KBM-7 (cell line): ENCODE measurements around the gene AR.

Source experiments
- DNase-seq: peaks from one replicate; pipeline ENCODE4 v3.0.0-alpha.2; 2015
- in situ Hi-C: fragments of 300-500 bp; cut with MboI; formaldehyde crosslinking; loops from 2 replicates; pipeline ENCODE4 v1.14.3; 2020; ENCODE audit warnings: low sequenced_read_pairs, low pct_unique_long_range_greater_than_20kb, mixed read lengths

Gene AR

DNA sequence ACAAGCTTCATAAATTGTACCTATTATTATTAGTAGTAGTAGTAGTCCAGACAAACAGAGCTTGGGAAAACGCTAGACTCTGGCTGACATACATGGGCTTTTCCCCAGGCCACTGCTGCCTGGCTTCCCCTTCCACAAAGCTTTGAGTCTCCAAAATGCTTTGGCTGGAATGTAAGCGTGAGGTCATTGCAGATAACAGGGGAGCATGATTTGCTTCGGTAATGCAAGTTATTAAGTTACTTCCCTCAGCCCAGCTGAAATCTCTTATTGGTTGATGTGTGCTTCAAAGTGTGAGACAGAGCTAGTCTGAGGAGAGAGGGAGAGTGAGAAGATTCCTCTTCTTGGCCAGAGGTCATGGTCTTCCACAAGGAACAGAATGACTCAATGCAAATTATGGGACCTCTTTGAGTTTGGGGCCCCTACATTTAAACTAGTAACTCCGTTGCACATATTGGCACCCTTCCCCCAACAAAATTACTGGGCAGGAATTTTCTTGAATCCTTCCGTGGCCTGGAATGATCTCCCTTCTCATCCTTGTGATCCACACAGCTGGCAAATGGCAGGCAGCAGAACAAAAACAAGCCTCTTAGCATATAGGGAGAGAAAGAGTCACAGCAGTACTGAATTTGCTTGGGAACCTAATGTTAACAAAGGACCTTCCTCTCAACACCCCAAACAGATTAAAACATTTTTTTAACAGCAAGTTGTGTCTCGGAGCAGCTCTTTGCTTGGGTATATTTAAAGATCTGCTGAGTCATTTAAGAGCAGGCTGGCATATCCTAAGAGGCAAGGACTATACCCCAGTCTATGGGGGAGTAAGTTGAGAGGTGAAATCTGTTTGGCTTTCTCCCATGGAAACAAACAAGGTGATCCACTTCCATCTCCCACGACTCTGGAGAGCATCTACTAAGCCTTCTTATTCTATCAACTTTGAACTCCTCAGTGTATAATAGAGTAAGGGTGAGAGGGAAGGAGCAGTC lies 19.9 kb downstream of the AR start:
- DNase-seq: peak; percentile 12
- in situ Hi-C loops: no loop called here

DNA sequence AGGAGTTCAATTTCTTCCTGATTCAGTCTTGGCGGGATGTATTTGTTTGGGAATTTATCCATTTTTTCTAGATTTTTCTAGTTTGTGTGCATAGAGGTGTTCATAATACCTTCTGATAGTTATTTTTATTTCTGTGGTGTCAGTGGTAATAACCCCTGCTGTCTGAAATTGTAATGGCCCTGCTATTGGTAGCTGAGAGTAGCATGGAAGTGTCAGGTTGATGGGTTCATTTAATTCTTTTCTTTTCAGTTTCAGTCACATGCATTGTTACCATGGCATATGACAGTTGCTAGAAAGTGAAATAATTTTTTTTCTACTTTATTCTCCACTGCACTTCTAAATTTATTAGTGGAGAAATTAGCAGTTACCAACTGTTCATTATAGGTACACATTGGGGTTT lies 20.7 kb downstream of the AR start:
- DNase-seq: no peak
- in situ Hi-C loops: no loop called here

DNA sequence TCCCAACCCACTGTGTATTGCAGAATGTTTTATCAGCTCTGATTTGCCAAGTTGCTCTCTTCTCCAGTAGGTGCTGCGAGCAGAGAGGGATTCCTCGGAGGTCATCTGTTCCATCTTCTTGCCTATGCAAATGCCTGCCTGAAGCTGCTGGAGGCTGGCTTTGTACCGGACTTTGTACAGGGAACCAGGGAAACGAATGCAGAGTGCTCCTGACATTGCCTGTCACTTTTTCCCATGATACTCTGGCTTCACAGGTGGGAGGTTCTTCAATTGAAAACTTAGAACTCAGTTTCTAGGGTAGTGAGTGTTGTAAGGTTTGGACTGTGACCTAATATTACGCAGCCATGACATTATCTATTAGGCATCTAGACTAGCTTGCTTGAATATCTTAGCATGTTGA lies 24.9 kb downstream of the AR start:
- no peak for DNase-seq
- in situ Hi-C loops: no loop called here

DNA sequence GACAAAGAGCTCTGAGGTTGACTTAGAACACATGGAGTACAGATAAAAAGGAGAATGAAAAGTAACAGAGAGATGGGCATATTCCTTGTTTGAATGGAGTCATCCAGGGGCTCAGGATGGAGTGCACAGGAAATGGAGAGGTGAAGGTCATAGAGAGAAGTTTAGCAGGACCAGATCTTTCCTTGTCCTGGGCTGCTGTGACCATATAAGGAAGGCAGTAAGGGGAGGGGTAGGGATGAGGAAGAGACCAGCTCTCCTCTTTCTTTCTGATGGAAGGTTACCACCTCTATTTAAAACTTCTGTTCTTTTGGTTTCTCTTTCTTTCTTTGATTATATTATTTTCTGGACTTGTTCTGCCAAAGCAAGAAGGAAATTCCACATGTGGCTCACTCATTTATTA lies 27.0 kb downstream of the AR start:
- in situ Hi-C loops: no loop called here
- no peak for DNase-seq

GRCh38 chrX:67574696-67575095 lies 30.9 kb downstream of the AR start:
- in situ Hi-C loops: no loop called here
- DNase-seq: no peak

DNA sequence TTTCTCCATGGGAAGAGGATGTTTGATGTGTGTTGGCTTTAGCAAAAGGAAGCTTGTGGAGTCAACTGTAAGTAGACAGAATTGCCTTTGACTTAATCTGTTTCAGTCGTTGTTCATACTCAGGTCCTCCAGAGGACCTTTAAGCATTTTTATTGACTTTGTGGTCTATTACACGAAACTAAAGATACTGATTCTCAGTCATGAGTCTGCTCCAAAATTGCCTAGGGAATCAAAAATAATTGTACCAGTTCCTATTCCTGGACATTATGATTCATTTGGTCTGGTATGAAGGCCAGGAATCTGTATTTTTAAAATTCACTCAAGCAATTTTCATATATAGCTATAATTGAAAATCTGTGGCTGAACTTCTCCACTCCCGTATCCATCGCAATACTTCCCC lies 38.6 kb downstream of the AR start:
- DNase-seq: no peak
- in situ Hi-C loops: no loop called here

- DNase-seq: no peak
- in situ Hi-C loops: no loop called here
Measured at GRCh38 chrX:67583171-67583570, 39.4 kb downstream of the AR start.

GRCh38 chrX:67585401-67585800 lies 41.6 kb downstream of the AR start:
- in situ Hi-C loops: no loop called here
- no peak for DNase-seq

- in situ Hi-C loops: no loop called here
- DNase-seq: no peak
Measured at GRCh38 chrX:67587946-67588624, 44.3 kb downstream of the AR start.

GRCh38 chrX:67596839-67597790 lies 53.3 kb downstream of the AR start:
- DNase-seq: no peak
- in situ Hi-C loops: no loop called here

GRCh38 chrX:67599532-67599931 lies 55.7 kb downstream of the AR start:
- DNase-seq: no peak
- in situ Hi-C loops: no loop called here

DNA sequence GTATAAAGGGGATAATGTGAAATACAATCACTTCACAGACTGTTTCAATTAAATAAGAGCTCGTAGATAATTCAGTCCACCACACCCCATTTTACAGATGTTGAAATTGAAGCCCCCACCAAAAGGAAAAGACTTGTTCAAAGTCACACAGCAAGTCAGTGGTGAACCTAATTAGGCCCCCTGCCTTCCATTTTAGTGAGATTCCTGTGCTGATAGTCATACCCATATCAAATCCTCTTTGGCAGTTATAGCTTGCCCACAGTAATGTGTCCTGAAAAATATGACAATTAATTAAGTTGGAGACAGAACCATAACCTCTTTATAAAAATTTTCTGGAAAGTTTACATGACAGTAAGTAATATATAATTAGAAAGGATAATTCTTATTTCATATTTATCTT lies 58.0 kb downstream of the AR start:
- in situ Hi-C loops: no loop called here
- no peak for DNase-seq

- in situ Hi-C loops: no loop called here
- no peak for DNase-seq
Measured at GRCh38 chrX:67604979-67605703, 61.3 kb downstream of the AR start.

GRCh38 chrX:67607466-67607865 lies 63.6 kb downstream of the AR start:
- in situ Hi-C loops: no loop called here

DNA sequence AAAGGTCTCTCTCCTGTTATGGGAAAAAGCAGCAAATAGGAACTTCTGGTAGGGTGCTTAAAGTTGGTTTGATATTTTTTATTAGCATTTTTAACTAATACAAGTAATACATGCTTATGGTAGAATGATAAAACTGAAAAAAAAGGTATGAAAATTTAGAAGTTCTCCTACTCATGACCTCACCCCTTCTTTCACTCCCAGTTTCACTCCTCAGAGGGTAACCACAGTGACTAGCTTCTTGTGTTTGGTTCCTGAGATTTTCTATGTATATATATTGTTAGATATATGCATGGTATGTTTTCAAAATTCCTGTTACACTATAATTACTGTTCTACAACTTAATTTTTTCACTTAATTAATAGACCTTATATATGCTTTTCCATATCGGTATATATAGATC lies 66.5 kb downstream of the AR start:
- no peak for DNase-seq
- in situ Hi-C loops: no loop called here

More at GRCh38 chrX:67607466-67607865, 63.6 kb downstream of the AR start:
- DNase-seq: no peak

DNA sequence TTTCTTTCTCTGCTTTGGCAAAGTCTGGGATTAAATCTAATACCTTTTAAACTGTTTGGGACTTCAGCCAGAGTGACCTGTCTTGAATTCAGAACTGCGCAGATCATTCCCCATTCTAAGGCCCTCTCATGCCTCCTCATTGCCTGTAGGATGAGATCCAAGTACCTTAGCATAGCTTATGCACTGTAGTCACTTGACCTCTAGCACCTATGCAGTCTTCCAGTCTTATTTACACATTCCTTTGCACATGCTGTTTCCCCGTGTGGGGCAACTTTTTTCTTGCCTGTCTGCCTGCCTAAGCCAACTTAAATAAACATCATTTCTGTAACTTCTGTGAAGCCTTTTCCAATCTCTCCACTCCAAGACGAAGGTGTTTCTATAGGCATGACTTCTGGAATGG lies 68.4 kb downstream of the AR start:
- in situ Hi-C loops: no loop called here

DNA sequence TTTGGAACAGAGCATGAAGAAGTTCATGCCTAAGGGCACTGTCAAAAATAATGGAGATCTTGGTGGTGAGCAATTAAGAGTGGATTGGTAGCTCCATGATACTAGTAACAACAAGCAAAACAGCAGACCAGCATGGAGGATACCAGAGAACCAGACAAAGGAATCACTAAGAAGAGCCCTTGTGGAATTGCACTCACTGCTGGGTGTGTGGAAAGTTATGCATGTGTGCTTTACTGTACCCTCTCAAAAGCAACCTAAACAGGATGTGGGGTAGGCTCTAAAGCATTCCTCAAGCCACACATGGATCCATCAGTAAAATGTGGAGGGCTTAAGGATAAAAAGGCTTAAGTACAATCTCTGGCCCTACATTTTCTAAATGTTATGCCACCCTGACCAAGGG lies 69.5 kb downstream of the AR start:
- no peak for DNase-seq
- in situ Hi-C loops: no loop called here

More for the DNA sequence above, 68.4 kb downstream of the AR start:
- no peak for DNase-seq

GRCh38 chrX:67613996-67614395 lies 70.2 kb downstream of the AR start:
- no peak for DNase-seq
- in situ Hi-C loops: no loop called here

- in situ Hi-C loops: no loop called here
- DNase-seq: no peak
Measured at GRCh38 chrX:67614423-67614822, 70.6 kb downstream of the AR start.
